Measurements from ENCODE around the gene ADAMTS10. TPM values are rescaled to one million over a fixed set of nuclear protein-coding genes. Genes with fewer than 3 reads are reported as not detected.
A peak's percentile ranks its signal among the peaks of the same experiment; 100 is the strongest.

Gene ADAMTS10
- total and polyA plus RNA-seq, 2 of the 8 experiments (the other 6 are each of a cell fraction or from before 2014, with no cell fraction given): 6.9 to 17.4 TPM

DNA sequence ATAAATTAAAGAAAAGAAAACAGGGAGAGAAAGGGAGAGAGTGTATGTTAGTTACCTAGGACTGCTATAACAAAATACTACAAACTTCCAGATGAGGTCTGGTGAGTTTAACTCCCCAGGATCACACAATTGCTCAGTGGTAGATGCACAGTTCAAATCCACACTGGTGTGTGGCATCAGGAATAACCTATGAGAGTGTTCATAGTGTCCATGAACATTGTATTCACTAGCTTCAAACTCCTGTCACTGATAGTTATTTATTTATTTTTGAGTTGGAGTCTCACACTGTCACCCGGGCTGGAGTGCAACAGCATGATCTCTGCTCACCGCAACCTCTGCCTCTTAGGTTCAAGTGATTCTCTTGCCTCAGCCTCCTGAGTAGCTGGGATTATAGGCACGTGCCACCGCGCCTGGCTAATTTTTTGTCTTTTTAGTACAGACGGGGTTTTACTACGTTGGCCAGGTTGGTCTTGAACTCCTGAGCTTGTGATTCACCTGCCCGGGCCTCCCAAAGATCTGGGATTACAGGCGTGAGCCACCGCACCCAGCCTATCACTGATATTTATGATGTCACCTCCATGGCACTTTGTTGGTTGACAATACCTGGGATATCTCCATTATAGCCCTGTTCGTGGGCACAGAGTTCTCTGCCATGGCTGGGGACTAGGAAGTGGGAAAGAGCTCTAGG lies 19.6 kb upstream of the ADAMTS10 start, which contains the start of gene NFILZ:
TSS of gene NFILZ (plus strand) at position 638 of the 688 bp plus-strand sequence. CDS start 46,133 bp downstream, outside the sequence.
- H2AFZ ChIP-seq (ENCODE audit: low read length): no peak within 1 kb of the TSS
- H4K5ac ChIP-seq (ENCODE audit: insufficient read length, low read depth, low read length): no peak within 1 kb of the TSS
- H3K27me3 ChIP-seq (replicated peaks in 1 of 4; ENCODE audit: control insufficient read depth in 3 of 4, extremely low read depth in 1 of 4, insufficient read depth in 3 of 4, low read length in 3 of 4): no peaks in the 10 kb centered on the region
- peak within 1 kb of the TSS; percentile 9; the same call in 1 of the 2 replicates for H3K18ac ChIP-seq (ENCODE audit: extremely low read depth, low read length)
- no peak within 1 kb of the TSS for H3K4ac ChIP-seq (replicated peaks; ENCODE audit: insufficient read length, low read depth, low read length)
- no peak within 1 kb of the TSS for H2BK120ac ChIP-seq (replicated peaks; ENCODE audit: low read depth, low read length)
- no peak within 1 kb of the TSS for H2BK12ac ChIP-seq (ENCODE audit: low read depth, low read length)
- no peaks in the 10 kb centered on the region for H3K23me2 ChIP-seq (ENCODE audit: low read depth, low read length)
- H3K14ac ChIP-seq (ENCODE audit: insufficient read length): no peak within 1 kb of the TSS
- no peaks in the 10 kb centered on the region for H3K79me1 ChIP-seq (ENCODE audit: low read depth, low read length)
- WGBS, 2 experiments (ENCODE audit: extremely low coverage in 1 of 2, insufficient coverage in 1 of 2, insufficient read length in 1 of 2, insufficient replicate concordance in 2 of 2, low coverage in 1 of 2, low lambda C conversion rate in 2 of 2, missing lambda C conversion rate in 1 of 2): 91% methylated on average over 11 of the region's 11 CpGs; no CpG with 5 or more reads in 1 of the 2 experiments
- no peak within 1 kb of the TSS for H3K27ac ChIP-seq (ENCODE audit: low read depth, low read length)
- no peaks in the 10 kb centered on the region for H4K20me1 ChIP-seq (replicated peaks in 1 of 2; ENCODE audit: control insufficient read depth in 1 of 2, insufficient read depth in 2 of 2, low read length in 2 of 2)
- no peak within 1 kb of the TSS for H4K91ac ChIP-seq (replicated peaks; ENCODE audit: insufficient read length, low read length)
- no peak for DNase-seq (ENCODE audit: low read depth in 1 of 2, low spot score in 2 of 2)
- H2BK15ac ChIP-seq (ENCODE audit: low read length): no peak within 1 kb of the TSS
- no peak within 1 kb of the TSS for H2BK5ac ChIP-seq (ENCODE audit: low read depth, low read length)
- no peak within 1 kb of the TSS for H3K9ac ChIP-seq (replicated peaks in 1 of 4; ENCODE audit: extremely low read depth in 1 of 4, low read depth in 3 of 4, low read length in 3 of 4)
- no peak within 1 kb of the TSS for H3K23ac ChIP-seq (ENCODE audit: insufficient read length)
- H3K56ac ChIP-seq (replicated peaks; ENCODE audit: insufficient read length, low read depth, low read length): no peak within 1 kb of the TSS
- no peaks in the 10 kb centered on the region; a peak in 1 of 4 replicates for H3K9me3 ChIP-seq (ENCODE audit: insufficient read depth in 2 of 2, low read depth in 1 of 2, low read length in 1 of 2)
- CTCF ChIA-PET (ENCODE audit: partially characterized antibody): interaction anchor here (0.7 to 5.6 kb wide), 7 partner anchors 12 to 64 kb away, joined by 3 to 45 read pairs (median 3); no protein-coding TSS in a partner anchor
- H3K79me2 ChIP-seq (ENCODE audit: control insufficient read depth in 1 of 2, insufficient read depth in 2 of 2, low read length in 2 of 2): no peaks in the 10 kb centered on the region
- H4K8ac ChIP-seq (ENCODE audit: extremely low read depth, insufficient read depth, low read length): 0 out of 2 replicates have a peak within 1 kb of the TSS, but pooled peaks have one; percentile 88
- no peak within 1 kb of the TSS; a peak in 1 of 8 replicates for H3K4me3 ChIP-seq (ENCODE audit: extremely low read depth in 1 of 4, insufficient read depth in 2 of 4, low read depth in 3 of 4, low read length in 4 of 4)
- POLR2A ChIA-PET (ENCODE audit: partially characterized antibody): interaction anchor here (0.6 to 2.0 kb wide), 3 partner anchors 17 to 99 kb away, joined by 3 to 5 read pairs (median 4); no protein-coding TSS in a partner anchor
- no peak within 1 kb of the TSS for H2AK5ac ChIP-seq (ENCODE audit: low read depth, low read length)
- no peak for FAIRE-seq
- peaks cover 2 to 10% (median 8%) of the 10 kb centered on the region in 4 experiments; a peak in 6 of 7 replicates for H3K4me1 ChIP-seq (replicated peaks in 1 of 4; ENCODE audit: control insufficient read depth in 3 of 4, insufficient read depth in 4 of 4, low read length in 3 of 4)
- peak within 1 kb of the TSS in 1 of 2 experiments; percentile 34; a peak in 1 of 4 replicates for H3K4me2 ChIP-seq (ENCODE audit: insufficient read depth in 1 of 2, low read depth in 2 of 2, low read length in 2 of 2)
- no peak within 1 kb of the TSS for H2BK20ac ChIP-seq (ENCODE audit: low read length)
- no peaks in the 10 kb centered on the region for H3K36me3 ChIP-seq (ENCODE audit: control insufficient read depth in 2 of 4, insufficient read depth in 4 of 4, low read length in 3 of 4)
- TF ChIP-seq KDM1A (IDR thresholded peaks at IDR 0.05; ENCODE audit: borderline replicate concordance, low read length) (no peak), KDM4A (IDR thresholded peaks at IDR 0.05; ENCODE audit: low read depth, low read length, severe bottlenecking) (no peak), YY1 (IDR thresholded peaks at IDR 0.05; ENCODE audit: low read depth, low read length) (no peak), GTF2F1 (IDR thresholded peaks at IDR 0.05; ENCODE audit: borderline replicate concordance, low read depth, low read length) (no peak), SP1 (IDR thresholded peaks at IDR 0.05; ENCODE audit: low read depth, low read length) (no peak), EP300 (IDR thresholded peaks at IDR 0.05; ENCODE audit: borderline replicate concordance in 1 of 2, low read depth in 2 of 2, low read length in 2 of 2) (no peak), EGR1 (IDR thresholded peaks at IDR 0.05; ENCODE audit: borderline replicate concordance, low read depth, low read length) (no peak), FOSL1 (IDR thresholded peaks at IDR 0.05; ENCODE audit: insufficient read depth, low read depth, low read length) (no peak), TEAD4 (IDR thresholded peaks at IDR 0.05; ENCODE audit: low read depth, low read length) (no peak)
- TF ChIP-seq, protein P1, sequence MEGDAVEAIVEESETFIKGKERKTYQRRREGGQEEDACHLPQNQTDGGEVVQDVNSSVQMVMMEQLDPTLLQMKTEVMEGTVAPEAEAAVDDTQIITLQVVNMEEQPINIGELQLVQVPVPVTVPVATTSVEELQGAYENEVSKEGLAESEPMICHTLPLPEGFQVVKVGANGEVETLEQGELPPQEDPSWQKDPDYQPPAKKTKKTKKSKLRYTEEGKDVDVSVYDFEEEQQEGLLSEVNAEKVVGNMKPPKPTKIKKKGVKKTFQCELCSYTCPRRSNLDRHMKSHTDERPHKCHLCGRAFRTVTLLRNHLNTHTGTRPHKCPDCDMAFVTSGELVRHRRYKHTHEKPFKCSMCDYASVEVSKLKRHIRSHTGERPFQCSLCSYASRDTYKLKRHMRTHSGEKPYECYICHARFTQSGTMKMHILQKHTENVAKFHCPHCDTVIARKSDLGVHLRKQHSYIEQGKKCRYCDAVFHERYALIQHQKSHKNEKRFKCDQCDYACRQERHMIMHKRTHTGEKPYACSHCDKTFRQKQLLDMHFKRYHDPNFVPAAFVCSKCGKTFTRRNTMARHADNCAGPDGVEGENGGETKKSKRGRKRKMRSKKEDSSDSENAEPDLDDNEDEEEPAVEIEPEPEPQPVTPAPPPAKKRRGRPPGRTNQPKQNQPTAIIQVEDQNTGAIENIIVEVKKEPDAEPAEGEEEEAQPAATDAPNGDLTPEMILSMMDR (IDR thresholded peaks at IDR 0.05; ENCODE audit: control extremely low read depth in 1 of 3, insufficient read depth in 1 of 3, low read depth in 1 of 3, low read length in 3 of 3): no peak
